ENCODE measurements around the gene RFPL2. TPM values are rescaled to one million over a fixed set of nuclear protein-coding genes. Genes with fewer than 3 reads are reported as not detected.
"Not testable (repeated sequence)": the region's sequence is repeated elsewhere in the genome, so short reads cannot be mapped to it uniquely, and the experiment has no call there.

Gene RFPL2
- total and polyA plus RNA-seq, 2 donors (not counting 3 experiments of a cell fraction or from before 2014, with no cell fraction given): not detected

GRCh38 chr22:32193346-32193745 lies 11.5 kb downstream of the RFPL2 start:
- H3K9ac ChIP-seq (replicated peaks; ENCODE audit: extremely low read depth, insufficient read depth, low read length); H3K27me3 ChIP-seq (ENCODE audit: control insufficient read depth in 2 of 2, insufficient read depth in 2 of 2, low read length in 2 of 2); FAIRE-seq; H3K4me1 ChIP-seq (ENCODE audit: control insufficient read depth, extremely low read depth, insufficient read depth, low read length); dilution Hi-C loops (cut with MboI; ENCODE audit: extremely low pct_ligation_motif_present, low sequenced_read_pairs); H2AFZ ChIP-seq (ENCODE audit: low read depth, low read length); H3K9me3 ChIP-seq (replicated peaks; ENCODE audit: control insufficient read depth, insufficient read depth, low read length); POLR2A ChIA-PET; H3K36me3 ChIP-seq (ENCODE audit: control insufficient read depth in 2 of 2, extremely low read depth in 1 of 2, insufficient read depth in 2 of 2, low read length in 2 of 2); H3K27ac ChIP-seq (ENCODE audit: insufficient read depth, low read depth, low read length); CTCF ChIA-PET; DNase-seq (ENCODE audit: low read depth, low spot score); H3K79me2 ChIP-seq (ENCODE audit: control insufficient read depth, insufficient read depth, low read length); BruUV-seq (replicated peaks); H3K4me3 ChIP-seq (replicated peaks in 1 of 3; ENCODE audit: insufficient read depth in 1 of 3, low read depth in 1 of 3, low read length in 3 of 3); H4K20me1 ChIP-seq (replicated peaks; ENCODE audit: control insufficient read depth, extremely low read depth, insufficient read depth, low read length); intact Hi-C loops (cut with micrococcal nuclease); H3K9me1 ChIP-seq (replicated peaks; ENCODE audit: control insufficient read depth, extremely low read depth, insufficient read depth, low read length); H3K4me2 ChIP-seq (ENCODE audit: insufficient read depth, low read length): not testable (repeated sequence)

GRCh38 chr22:32191021-32191420 lies 13.9 kb downstream of the RFPL2 start:
- H3K9me1 ChIP-seq (replicated peaks; ENCODE audit: control insufficient read depth, extremely low read depth, insufficient read depth, low read length); H3K27me3 ChIP-seq (ENCODE audit: control insufficient read depth in 2 of 2, insufficient read depth in 2 of 2, low read length in 2 of 2); H3K36me3 ChIP-seq (ENCODE audit: control insufficient read depth in 2 of 2, extremely low read depth in 1 of 2, insufficient read depth in 2 of 2, low read length in 2 of 2); H3K9ac ChIP-seq (replicated peaks; ENCODE audit: extremely low read depth, insufficient read depth, low read length); POLR2A ChIA-PET; intact Hi-C loops (cut with micrococcal nuclease); H3K4me2 ChIP-seq (ENCODE audit: insufficient read depth, low read length); BruUV-seq (replicated peaks); H2AFZ ChIP-seq (ENCODE audit: low read depth, low read length); CTCF ChIA-PET; H3K27ac ChIP-seq (ENCODE audit: insufficient read depth, low read depth, low read length); DNase-seq (ENCODE audit: low read depth, low spot score); H3K79me2 ChIP-seq (ENCODE audit: control insufficient read depth, insufficient read depth, low read length); FAIRE-seq; H4K20me1 ChIP-seq (replicated peaks; ENCODE audit: control insufficient read depth, extremely low read depth, insufficient read depth, low read length); dilution Hi-C loops (cut with MboI; ENCODE audit: extremely low pct_ligation_motif_present, low sequenced_read_pairs); H3K4me1 ChIP-seq (ENCODE audit: control insufficient read depth, extremely low read depth, insufficient read depth, low read length); H3K4me3 ChIP-seq (replicated peaks in 1 of 3; ENCODE audit: insufficient read depth in 1 of 3, low read depth in 1 of 3, low read length in 3 of 3); H3K9me3 ChIP-seq (replicated peaks; ENCODE audit: control insufficient read depth, insufficient read depth, low read length): not testable (repeated sequence)

GRCh38 chr22:32185821-32186220 lies 19.1 kb downstream of the RFPL2 start:
- H3K4me1 ChIP-seq (ENCODE audit: control insufficient read depth, extremely low read depth, insufficient read depth, low read length): no peaks in the 10 kb centered on the region
- POLR2A ChIA-PET: no interaction called here
- no peaks in the 10 kb centered on the region for H3K36me3 ChIP-seq (ENCODE audit: control insufficient read depth in 2 of 2, extremely low read depth in 1 of 2, insufficient read depth in 2 of 2, low read length in 2 of 2)
- H3K4me2 ChIP-seq (ENCODE audit: insufficient read depth, low read length): no peak overlapping the region
- TF ChIP-seq CTCF (IDR thresholded peaks at IDR 0.05; ENCODE audit: extremely low read depth in 1 of 2, insufficient read depth in 1 of 2, low read depth in 1 of 2, low read length in 2 of 2): no peak
- TF ChIP-seq POLR2A (IDR thresholded peaks at IDR 0.05; ENCODE audit: low read depth, low read length): no peak
- no peak for TF ChIP-seq POLR2AphosphoS5 (IDR thresholded peaks at IDR 0.05; ENCODE audit: insufficient read depth, low read depth, low read length)
- no peak for TF ChIP-seq JUN (IDR thresholded peaks at IDR 0.05; ENCODE audit: borderline replicate concordance, insufficient read depth, insufficient read length, low read depth)
- TF ChIP-seq EZH2 (IDR thresholded peaks at IDR 0.05; ENCODE audit: borderline replicate concordance, low read depth, low read length, severe bottlenecking): no peak
- TF ChIP-seq FOS (IDR thresholded peaks at IDR 0.05; ENCODE audit: borderline replicate concordance, insufficient read depth, low read length): no peak
- no peak for TF ChIP-seq GATA2 (IDR thresholded peaks at IDR 0.05; ENCODE audit: insufficient read depth, insufficient read length, low read depth, low read length)
- no peak for TF ChIP-seq MYC (IDR thresholded peaks at IDR 0.05; ENCODE audit: low read depth, low read length)
- no peak for TF ChIP-seq MAX (IDR thresholded peaks at IDR 0.05; ENCODE audit: insufficient read depth, insufficient read length)
- H3K27me3 ChIP-seq (ENCODE audit: control insufficient read depth in 2 of 2, insufficient read depth in 2 of 2, low read length in 2 of 2): peaks cover 2 to 3% of the 10 kb centered on the region in 2 experiments
- no TSS peak for BruUV-seq (replicated peaks)
- intact Hi-C loops (cut with micrococcal nuclease): no loop called here
- CTCF ChIA-PET: no interaction called here
- FAIRE-seq (no peak), DNase-seq (ENCODE audit: low read depth, low spot score) (no peak)
- H3K9me3 ChIP-seq (replicated peaks; ENCODE audit: control insufficient read depth, insufficient read depth, low read length): no peaks in the 10 kb centered on the region
- no peaks in the 10 kb centered on the region for H3K9me1 ChIP-seq (replicated peaks; ENCODE audit: control insufficient read depth, extremely low read depth, insufficient read depth, low read length)
- no peaks in the 10 kb centered on the region for H3K79me2 ChIP-seq (ENCODE audit: control insufficient read depth, insufficient read depth, low read length)
- H3K27ac ChIP-seq (ENCODE audit: insufficient read depth, low read depth, low read length): no peak overlapping the region
- dilution Hi-C loops (cut with MboI; ENCODE audit: extremely low pct_ligation_motif_present, low sequenced_read_pairs): no loop called here
- no peak overlapping the region for H3K9ac ChIP-seq (replicated peaks; ENCODE audit: extremely low read depth, insufficient read depth, low read length)
- H2AFZ ChIP-seq (ENCODE audit: low read depth, low read length): no peak overlapping the region
- H4K20me1 ChIP-seq (replicated peaks; ENCODE audit: control insufficient read depth, extremely low read depth, insufficient read depth, low read length): no peaks in the 10 kb centered on the region
- no peak overlapping the region for H3K4me3 ChIP-seq (replicated peaks in 1 of 3; ENCODE audit: insufficient read depth in 1 of 3, low read depth in 1 of 3, low read length in 3 of 3)
